Stimulated activated CD8-positive, alpha-beta memory T cell treated with anti-CD3 and anti-CD28 coated beads, Interleukin-4, amount 100 ng/mL, for 24 hours (primary cell): Measurements from ENCODE around the gene SASH1.

Experiments
- DNase-seq: peaks from one replicate; pipeline ENCODE4 v3.0.0-alpha.2; 2020; ENCODE audit warnings: low read depth

SASH1 gene

DNA sequence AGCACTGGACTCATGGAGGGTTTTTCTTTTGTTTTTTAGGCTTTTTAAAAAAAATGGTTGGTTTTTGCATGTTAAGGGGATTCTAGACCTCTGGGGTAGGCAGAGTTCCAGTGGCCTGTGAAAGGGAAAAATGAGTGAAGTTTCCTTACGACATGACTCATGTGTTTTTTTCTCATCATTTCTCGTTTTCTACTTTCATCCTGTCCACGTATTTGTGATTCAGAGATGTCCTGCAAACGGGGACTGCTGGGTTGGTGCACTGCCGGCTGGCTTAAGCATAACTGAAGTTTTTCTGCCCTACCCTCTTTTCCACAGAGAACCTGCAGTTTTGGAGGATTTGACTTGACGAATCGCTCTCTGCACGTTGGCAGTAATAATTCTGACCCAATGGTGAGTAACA lies 182.3 kb downstream of the SASH1 start:
- DNase-seq: no peak

DNA sequence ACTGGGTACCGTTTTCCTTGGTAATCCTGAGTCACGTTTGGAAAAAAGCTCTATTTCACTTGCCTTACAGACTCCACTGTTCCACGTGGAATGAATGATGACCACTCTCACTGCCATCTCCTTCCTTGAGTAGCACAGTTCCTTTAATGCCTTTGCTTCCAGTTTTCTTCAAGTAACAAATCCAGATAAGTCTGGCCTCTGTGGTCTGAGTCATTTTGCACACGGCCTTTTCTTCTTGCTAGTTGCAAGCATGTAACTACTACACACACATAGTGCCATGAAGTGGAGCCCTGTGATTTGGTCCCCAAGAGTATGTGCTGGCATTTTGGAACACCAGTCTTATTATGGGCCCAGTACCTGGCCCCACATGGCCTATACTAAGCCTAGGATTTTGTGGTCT lies 182.8 kb downstream of the SASH1 start:
- DNase-seq: no peak

GRCh38 chr6:148526145-148526544 lies 183.5 kb downstream of the SASH1 start:
- DNase-seq: no peak

- no peak for DNase-seq
Measured at GRCh38 chr6:148528292-148528691, 185.7 kb downstream of the SASH1 start.

DNA sequence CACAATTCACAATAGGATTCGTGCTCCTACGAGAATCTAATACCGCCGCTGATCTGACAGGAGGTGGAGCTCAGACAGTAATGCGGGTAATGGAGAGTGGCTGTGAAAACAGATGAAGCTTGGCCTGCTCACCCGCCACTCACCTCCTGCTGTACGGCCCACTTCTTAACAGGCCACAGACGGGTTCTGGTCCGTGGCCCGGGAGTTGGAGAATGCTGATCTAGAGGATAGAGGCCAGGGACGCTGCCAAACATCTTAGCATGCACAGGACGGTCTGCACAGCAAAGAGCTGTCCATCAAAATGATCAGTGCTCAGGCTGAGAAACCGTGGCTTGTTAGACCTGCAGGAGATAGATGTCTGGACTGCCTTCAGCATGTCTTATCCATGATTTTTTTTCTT lies 186.4 kb downstream of the SASH1 start:
- DNase-seq: no peak

GRCh38 chr6:148530394-148530953 lies 187.8 kb downstream of the SASH1 start:
- no peak for DNase-seq

GRCh38 chr6:148530976-148531375 lies 188.3 kb downstream of the SASH1 start:
- no peak for DNase-seq

DNA sequence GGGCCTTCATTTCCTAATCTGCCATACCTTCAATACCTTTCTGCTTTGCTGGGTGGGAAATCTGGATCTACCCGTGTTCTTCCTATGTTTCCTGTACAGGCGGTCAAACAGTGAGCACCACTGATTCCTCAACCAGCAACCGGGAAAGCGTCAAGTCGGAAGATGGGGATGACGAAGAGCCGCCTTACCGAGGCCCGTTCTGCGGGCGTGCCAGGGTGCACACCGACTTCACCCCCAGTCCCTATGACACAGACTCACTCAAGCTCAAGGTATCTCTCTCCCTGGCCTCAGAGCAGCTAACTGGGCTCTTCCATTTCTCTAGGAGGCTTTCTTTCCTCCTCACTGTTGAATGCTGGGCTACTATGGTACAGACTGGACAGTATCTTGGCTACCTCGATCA lies 190.1 kb downstream of the SASH1 start:
- no peak for DNase-seq

GRCh38 chr6:148533309-148534107 lies 190.9 kb downstream of the SASH1 start:
- DNase-seq: no peak

DNA sequence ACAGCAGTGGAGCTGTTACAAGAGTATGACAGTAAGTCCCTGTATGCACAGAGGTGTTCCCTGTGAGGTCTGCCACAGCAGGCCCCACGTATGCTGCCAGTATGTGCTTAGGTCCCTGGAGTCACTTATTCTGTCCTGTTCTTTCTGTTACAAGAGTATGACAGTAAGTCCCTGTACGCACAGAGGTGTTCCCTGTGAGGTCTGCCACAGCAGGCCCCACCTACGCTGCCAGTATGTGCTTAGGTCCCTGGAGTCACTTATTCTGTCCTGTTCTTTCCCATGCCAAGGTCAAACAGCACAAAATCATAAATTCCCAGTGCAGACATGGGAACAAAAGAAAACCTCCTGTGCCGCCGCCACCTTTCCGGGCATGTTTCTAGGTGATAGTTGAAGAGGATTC lies 192.2 kb downstream of the SASH1 start:
- DNase-seq: no peak

DNA sequence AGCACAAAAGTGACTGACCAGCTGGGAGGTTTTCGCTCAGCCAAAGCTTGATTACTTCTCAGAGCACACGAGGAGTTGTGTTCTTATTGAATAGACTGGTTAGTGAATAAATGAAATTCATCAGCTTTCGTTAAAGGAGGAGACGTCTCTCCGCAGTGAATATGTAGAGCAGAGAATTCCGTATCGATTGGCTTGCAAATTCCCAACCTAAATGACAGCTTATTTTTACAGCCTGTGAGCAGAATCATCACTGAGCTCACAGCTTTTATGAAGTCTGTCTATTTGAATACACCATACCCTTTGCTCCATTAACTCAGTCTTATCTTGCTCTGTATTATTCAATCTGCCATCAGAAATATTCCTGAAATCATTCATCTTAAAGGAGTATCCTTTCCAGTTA lies 192.7 kb downstream of the SASH1 start:
- no peak for DNase-seq

DNA sequence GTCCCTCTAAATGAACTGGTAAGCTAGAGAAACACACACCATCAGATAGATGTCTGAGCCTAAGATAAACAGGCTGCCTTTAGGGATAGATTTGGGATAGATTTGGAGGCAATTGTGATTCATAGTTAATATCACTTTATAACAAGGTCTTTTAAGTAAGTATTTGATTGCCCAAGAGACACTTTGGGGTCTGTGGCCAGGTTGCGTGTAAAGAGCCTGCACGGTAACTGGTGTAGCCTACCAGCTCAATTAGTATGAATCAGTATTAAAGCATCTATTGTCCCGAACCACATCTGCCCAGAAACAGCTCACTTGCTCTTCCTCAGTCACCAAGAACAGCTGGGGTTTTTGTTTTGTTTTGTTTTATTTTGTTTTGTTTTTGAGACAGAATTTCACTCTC lies 193.3 kb downstream of the SASH1 start:
- DNase-seq: no peak

DNA sequence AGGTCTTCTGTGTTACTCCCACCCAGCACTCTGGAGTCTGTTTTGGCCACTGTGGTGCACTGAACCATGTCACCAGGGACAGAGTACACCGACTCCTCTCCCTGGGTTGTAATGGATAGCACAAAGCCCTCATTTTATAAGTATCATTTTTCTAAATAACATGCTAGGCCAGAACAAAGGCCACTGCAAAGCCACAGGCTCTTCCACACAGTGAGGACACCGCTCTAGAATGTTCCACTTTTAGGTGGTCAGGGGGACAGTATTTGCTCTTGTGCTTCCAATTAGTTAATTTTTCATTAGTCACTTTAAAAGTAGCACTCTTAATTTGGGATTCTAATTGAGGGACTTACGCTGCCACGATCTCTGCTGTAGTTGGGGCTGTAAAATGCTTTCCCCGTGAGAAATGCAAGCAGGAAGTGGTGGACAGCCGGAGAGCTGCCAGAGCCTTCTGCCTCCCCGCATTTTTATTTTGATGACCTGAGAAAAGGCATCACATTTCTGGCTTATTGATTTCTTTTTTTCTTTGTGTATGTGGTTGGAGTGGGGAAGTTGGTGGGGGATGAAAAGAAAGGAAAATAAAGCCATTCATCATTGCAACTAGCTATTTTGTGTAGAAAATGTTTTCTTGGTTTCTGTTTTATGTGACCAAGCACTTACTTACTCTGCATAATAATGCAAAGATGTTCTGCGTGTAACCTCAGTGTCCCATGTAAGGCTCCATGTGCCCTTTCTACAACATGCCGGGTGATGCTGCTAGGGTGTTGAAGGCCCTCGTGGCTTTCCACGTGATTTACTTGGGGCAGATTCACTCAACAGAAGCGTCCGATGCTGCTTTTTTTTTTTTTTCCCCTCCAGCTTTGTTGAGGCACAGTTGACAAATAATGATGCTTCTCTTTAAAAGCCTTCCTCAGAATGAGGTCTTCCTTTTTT lies 195.9 kb downstream of the SASH1 start:
- no peak for DNase-seq

DNA sequence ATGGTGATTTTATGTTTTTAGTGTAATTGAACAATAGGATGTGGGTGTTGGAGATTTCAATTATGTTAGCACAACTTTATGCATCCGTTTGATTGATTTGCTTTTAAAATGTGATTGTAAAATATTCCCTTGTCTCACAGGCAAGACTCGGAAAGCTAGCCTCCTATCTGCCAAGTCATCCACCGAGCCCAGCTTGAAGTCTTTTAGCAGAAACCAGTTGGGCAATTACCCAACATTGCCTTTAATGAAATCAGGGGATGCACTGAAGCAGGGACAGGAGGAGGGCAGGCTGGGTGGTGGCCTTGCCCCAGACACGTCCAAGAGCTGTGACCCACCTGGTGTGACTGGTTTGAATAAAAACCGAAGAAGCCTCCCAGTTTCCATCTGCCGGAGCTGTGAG lies 200.9 kb downstream of the SASH1 start:
- no peak for DNase-seq

DNA sequence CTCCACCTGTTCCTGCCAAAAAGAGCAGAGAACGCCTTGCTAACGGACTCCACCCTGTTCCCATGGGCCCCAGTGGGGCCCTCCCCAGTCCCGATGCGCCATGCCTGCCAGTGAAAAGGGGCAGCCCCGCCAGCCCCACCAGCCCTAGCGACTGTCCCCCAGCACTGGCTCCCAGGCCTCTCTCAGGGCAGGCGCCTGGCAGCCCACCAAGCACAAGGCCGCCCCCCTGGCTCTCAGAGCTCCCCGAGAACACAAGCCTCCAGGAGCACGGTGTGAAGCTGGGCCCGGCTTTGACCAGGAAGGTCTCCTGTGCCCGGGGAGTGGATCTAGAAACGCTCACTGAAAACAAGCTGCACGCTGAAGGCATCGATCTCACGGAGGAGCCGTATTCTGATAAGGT lies 201.8 kb downstream of the SASH1 start:
- DNase-seq: no peak

- DNase-seq: no peak
Measured at GRCh38 chr6:148545901-148546300, 203.3 kb downstream of the SASH1 start.

- no peak for DNase-seq
Measured at GRCh38 chr6:148547110-148547509, 204.5 kb downstream of the SASH1 start.

DNA sequence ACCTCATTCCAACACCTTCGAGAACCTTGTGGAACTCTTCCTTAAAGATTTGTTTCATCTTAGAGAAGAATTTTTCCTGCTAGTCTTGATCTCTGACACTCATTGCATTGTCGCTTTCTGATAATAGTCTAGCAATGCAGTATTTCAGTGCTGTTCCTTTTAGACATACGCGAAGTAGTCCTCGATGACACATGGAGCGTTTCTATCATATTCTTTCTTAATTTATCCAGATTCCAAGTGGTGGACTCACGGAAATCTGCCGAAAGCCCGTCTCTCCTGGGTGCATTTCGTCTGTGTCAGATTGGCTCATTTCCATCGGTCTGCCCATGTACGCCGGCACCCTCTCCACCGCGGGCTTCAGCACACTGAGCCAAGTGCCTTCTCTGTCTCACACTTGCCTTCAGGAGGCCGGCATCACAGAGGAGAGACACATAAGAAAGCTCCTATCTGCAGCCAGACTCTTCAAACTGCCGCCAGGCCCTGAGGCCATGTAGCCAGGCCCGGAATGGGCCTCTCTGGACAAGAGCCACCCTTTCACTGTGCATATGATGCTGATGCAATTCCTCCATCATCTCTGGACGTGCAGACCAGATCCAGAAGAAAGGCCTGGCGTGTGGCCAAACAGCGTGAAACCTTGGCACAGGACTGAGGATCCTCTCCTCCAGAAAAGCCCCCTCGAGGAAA lies 205.6 kb downstream of the SASH1 start:
- no peak for DNase-seq

DNA sequence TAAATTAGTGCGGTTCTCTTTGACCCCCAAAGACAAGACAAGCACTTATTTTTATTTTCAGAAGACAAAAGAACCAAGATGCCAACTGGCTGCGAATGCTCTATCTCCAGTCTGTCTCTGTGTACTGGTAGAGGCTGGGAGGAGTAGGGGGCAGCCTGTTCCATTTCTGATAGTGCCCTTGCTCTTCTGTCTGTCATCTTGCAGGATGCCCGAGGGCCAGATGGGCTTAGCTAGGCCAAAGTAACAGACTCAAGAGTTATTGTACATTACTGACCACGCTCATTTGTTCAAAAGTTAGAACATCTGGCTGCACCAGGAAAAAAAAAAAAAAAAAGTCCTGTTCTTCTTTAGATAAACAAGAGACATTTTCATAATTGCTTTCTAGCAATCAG lies 206.1 kb downstream of the SASH1 start:
- no peak for DNase-seq

DNA sequence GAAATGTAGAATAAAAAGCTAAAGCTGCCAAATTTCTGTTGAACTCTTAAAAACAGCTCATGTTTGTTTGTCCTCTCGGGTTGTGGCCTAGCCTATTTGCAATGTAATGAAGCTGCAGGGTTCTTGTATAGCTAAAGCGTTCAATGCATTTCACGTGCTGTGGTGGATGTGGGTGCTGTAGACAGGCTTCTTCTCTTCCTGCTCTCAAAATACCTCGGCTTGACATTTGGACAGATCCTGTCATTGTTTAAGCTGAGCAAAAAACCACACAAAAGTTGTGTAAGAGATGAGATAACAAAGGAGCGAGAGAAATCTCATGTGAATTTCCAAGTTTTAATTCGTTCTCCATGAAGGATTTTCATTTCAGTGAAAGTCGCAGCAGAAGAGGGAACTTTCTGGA lies 207.9 kb downstream of the SASH1 start:
- DNase-seq: no peak

DNA sequence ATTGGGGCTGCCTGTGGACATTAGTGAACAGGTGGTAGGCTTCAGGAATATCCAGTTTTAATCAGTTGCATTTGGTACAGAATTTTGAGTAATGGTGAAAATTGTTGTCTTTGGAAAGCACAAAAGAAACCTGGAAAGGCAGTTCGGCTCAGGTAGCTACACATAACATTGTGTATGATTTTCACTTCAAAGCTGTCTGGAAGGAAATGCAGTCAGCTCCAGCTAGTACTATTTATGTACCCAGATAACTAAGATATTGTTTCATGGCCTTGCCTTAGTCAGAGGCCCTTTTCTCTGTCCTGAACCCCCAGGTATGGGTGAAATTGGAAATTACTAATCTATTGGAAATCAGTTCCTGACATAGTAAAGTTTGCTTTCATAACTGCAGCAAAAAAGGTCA lies 208.6 kb downstream of the SASH1 start:
- DNase-seq: no peak

- DNase-seq: no peak
Measured at GRCh38 chr6:148556410-148556809, 213.8 kb downstream of the SASH1 start.
